DMS 273 treated with DMSO at 0.1 percent for 48 hours (cell line): ENCODE data around the gene RICTOR.

Experiments used
- DNase-seq: peaks from one replicate; lab custom pipeline; 2025; lab: John Stamatoyannopoulos, UW

Gene RICTOR, protein sequence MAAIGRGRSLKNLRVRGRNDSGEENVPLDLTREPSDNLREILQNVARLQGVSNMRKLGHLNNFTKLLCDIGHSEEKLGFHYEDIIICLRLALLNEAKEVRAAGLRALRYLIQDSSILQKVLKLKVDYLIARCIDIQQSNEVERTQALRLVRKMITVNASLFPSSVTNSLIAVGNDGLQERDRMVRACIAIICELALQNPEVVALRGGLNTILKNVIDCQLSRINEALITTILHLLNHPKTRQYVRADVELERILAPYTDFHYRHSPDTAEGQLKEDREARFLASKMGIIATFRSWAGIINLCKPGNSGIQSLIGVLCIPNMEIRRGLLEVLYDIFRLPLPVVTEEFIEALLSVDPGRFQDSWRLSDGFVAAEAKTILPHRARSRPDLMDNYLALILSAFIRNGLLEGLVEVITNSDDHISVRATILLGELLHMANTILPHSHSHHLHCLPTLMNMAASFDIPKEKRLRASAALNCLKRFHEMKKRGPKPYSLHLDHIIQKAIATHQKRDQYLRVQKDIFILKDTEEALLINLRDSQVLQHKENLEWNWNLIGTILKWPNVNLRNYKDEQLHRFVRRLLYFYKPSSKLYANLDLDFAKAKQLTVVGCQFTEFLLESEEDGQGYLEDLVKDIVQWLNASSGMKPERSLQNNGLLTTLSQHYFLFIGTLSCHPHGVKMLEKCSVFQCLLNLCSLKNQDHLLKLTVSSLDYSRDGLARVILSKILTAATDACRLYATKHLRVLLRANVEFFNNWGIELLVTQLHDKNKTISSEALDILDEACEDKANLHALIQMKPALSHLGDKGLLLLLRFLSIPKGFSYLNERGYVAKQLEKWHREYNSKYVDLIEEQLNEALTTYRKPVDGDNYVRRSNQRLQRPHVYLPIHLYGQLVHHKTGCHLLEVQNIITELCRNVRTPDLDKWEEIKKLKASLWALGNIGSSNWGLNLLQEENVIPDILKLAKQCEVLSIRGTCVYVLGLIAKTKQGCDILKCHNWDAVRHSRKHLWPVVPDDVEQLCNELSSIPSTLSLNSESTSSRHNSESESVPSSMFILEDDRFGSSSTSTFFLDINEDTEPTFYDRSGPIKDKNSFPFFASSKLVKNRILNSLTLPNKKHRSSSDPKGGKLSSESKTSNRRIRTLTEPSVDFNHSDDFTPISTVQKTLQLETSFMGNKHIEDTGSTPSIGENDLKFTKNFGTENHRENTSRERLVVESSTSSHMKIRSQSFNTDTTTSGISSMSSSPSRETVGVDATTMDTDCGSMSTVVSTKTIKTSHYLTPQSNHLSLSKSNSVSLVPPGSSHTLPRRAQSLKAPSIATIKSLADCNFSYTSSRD (N-terminal part only)

DNA sequence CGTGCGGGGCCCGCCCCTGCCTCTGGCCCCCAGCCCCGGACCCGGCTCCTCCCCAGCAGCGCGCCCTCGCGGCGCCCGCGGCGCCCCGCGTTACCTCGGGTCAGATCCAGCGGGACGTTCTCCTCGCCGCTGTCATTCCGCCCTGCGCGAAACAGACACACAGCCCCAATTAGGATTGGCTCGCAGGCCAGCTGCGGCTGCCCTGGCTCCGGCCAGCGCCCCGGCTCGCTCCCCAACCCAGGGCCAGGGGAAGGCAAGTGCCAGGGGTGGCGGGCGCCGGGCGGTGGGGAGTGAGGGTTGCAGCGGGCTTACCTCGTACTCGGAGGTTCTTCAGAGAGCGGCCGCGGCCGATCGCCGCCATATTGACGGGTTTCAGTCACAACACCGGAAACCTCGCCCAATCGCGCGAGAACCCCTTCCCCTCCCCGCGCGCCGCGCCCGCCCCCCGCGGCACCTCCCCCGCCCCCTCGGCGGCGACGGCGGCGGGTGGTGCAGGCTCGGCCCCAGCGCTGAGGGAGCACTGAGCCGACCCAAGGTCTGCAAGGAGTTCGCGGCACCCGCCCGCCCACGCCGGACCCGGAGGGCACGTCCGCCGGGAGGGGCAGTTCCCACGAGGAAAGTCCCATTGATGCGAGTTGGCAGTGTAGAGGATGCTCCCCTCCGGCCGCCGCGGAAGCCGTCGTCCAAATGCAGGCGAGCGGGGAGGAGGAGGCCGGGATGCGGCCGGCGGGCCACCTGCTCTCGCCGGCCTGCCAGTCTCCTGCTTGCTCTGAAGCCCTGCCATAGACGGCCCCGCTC lies at the start of gene RICTOR:
Gene RICTOR (minus strand): TSS at position 383 of the 798 bp plus-strand sequence. CDS start 22 bp downstream, at position 361.
- peak; percentile 54 for DNase-seq

DNA sequence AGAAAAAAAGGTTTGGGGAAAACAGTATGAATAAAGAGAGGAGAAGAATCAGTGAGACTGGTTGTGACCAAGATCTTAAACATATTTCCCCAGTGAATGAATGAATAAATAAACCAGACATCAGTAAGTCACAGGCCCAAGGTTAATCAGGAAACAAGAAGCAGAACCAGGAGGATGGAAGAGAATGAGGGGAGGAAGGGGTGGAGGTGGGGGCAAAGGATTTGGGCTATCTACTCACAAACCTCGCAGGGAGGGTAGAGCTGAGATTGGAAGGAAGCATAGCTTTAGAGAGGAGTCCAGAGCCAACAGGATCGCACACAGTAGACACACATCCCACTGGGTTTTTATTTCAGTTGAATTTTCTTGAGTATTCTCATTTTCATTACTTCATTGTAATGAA lies 47.7 kb upstream of the RICTOR start:
- no peak for DNase-seq

DNA sequence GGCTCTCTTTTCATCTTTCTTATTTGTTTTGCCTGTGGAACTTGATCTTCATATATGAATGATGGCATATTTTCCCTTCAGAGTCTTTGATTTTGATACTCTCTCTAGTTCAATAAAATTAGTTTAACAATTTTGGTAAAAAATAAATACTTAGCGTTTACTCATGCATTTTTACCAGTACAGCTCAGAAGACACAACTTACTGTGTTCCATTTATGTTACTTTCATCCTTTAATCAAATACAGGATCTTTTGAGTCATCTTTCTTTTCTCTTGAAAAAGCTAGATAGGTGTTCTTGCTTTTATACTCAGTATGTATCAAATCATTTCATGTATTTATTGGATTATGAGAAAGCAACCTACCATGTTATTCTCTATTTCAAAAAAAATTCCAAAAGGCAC lies 47.1 kb upstream of the RICTOR start:
- no peak for DNase-seq

DNA sequence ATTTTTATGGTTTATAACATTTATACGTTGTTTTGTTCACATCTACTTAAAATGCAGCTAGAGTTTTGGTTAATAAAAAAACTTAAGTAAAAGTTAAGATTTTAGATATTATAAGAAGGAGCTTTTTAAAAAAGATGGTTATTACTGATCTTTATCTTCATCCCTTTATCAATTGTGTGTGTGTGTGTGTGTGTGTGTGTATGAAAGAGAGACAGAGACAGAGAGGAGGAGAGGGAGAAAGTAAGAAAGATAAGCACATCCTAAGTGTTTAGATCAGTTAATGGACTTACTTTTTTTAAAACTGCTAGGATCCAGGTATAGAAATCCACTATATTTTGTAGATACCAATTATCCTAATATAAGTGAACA lies 45.8 kb upstream of the RICTOR start:
- DNase-seq, result no peak

DNA sequence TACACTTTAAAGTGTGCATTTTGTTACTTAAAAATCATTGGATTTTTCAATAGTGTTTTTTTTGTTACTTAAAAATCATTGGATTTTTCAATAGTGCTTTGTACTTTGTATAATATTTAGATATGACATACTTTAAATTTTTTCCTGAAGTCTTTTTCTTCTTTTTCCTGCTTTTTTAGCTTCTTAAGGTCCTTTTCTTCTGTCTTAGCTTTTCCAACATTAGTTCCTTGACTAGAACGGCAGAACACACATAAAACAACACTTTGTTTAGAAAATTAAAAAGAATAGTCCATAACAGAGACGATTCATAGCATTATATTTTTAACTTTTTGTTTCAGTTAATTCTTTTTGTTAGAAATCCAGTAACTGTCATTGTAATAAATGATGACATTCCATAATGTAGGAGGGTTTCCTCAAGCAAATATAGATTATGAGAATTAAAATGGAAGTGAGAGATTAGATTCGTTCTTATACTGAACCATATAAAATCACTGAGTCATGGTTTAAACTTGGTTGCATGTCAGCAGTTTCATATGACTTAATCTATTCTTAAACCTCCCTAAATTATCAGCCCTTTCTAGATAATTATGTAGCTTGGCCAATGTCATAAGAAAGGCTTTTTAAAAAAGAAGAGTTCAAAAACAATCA lies 45.3 kb upstream of the RICTOR start:
- no peak for DNase-seq

DNA sequence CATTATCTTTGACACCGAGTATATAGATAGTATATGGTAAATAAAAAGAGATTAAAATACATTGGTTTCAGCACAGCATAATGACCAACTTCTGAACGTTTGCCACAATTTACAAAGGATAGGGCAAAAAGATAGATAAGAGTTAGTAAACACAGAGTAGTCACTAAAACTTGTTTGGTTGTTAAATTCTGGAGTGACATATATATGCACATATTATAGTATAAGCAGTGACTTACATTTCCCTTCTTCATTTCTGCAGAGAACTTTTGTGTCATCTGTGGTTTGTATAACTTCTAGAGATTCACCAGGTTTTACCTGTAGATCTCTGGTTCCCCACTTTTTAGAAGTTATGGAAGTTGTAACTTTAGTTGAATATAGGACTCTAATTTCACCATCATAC lies 44.4 kb upstream of the RICTOR start:
- no peak for DNase-seq

DNA sequence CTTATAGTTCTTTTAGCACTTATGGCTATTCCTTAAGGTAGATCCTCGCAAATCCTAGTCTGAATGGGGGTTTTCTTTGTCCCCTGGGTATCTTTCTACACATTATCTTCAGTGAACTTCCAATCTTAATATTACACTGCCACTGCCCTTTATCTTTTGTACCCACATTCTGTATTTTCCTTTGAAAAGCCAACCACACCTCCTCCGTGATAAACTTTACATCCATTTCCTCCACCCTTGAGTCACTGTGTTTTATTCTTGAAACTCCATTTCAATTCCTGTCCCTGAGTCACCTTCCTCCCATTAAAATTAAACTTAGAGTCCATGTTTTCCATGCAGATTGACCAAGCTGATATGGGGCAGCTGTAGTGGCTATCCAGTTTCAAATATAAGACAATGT lies 43.2 kb upstream of the RICTOR start:
- no peak for DNase-seq

DNA sequence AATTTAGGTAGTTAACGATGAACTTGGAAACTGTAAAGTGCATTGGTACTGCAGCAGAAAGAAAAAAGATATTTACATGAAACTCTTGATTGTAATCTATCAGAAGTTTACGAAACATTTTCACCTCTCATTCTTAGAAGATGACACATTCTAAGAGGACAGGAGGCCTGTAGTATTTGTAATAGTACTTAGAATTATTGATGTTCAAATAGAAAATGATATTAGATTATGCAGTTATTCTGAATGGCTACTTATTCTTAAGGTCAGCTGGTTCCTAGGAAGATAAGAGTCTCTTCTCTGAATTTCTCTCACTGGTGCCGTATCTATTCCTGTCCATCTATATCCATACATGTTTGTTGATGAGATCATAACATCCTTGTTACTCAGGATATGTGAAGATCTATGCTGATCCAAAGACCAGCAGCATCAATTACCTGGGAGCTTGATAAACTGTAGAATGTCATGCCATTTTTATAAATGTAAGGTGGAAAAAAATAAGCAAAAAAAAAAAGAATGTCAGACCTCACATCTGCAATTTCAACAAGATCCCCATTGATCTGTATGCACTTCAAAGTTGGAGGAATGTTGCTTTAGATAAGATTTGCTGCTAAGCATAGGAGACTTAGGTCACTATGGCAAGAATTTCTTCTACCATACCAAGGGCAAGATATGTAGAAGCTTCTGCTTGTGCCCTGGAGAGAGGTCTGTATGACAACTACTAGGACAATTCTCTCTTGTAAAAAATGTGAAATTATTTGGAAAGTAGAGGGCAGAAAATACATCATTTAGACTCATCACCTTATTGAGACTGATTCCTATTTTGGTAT lies 42.4 kb upstream of the RICTOR start:
- no peak for DNase-seq

DNA sequence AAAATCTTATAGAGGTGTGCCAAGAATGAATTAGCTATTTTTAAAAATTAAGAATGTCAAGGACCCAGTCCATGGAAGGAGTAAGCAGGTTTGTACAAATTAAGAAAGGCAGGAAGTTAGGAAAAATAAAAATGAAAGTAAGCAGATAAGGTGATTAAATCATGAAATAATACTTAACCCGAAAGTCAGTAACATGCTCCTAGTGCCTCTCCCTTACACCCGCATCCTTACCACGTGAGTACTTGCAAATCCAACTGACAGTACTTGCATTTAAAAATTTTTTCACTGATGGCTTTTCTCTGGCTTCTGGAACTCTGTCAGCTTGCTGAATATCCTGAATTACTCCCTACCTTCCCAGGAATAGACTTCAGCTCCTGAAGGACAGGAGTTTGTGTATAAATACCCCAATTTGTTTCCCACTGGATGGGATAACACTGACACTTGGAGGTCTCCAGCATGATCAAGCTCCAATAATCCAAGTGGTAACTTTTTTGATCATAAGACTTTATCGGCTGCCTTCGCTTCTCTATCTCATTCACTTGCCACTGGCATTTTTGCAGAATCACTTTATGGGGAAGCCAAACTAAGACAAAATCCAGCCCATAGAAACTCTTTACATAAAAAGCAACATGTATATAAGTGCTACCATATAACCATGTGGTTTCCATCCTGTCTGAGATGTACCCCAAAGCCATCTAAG lies 41.6 kb upstream of the RICTOR start:
- no peak for DNase-seq

DNA sequence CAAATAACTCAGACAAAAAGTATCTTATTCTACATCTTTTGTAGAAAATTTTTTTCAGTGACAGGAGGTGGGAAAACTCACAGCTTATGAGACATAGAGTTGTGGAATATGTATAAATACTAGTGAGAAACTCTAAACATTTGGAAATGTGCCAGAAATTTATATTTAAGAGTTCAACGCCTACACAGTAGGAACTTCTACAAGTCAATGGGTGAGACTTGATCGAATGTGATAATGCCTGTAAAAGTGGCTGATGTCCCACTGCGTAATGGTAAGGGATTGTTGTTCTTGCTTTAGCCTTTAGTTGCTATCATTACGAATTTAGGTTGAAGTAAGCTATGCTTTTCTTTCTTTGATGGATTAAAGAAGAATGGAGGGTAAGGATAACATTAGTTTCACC lies 40.0 kb upstream of the RICTOR start:
- DNase-seq, result no peak

DNA sequence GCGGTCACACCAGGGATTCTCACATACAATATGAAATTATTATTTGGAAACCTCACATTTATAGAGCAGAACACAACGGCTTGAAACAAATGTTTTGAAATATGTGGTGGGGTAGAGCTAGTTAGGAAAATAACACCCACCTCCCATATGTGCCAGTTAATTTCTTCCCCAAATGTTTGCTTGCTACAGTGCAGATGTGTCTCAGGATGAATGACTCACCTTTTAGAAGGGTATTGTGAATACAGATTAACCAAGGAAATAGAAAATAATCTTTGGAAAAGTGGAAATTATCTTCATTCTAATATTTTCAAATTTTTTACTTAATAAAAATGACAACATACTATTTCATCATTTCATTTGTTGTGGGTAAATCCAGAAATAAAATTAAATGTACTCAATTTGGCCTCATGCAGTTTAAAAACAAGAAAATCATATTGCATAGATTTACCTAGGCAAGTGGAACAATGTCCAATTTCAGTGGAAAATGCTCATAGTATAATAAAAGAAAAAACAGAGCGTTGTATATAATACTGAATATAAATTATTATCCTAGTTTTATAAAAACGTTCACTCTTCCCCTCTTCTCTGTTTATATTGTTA lies 39.3 kb upstream of the RICTOR start:
- DNase-seq, result no peak

DNA sequence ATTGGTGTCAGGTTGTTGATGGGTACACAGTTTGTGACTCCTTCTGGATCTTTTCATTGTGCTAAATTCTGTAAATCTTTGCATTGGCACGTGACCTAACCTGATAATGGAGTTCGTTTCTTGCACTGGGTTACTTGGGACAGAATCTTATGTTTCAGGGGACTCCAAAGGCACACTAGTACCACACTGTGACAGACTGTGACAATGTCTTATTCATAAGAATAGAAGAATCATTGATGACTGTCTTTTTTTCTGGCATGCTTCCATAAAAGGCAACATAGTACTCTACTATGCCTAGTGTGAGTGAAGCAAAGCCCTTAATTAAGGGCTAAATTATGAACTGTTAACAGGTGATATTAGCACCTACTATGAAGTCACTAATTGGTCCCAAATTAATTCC lies 35.4 kb upstream of the RICTOR start:
- DNase-seq, result no peak

DNA sequence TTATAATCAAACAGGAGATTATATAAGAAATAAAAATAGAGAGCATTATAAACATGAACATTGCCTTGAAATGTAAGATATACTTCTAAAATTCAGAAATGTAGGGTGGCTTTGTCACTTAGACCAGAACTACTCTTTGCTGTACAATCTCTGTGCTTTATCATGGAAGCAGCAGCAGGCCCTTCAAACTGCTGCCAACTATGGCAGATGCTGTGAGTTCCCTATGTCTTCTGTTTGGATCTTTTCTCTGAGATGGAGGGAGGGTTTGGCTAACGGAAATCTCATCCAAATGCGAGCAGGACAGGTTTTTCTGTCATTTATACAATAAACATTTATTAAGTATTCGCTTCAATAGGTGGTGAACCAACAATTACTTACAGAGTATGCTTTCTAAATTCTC lies 34.8 kb upstream of the RICTOR start:
- peak; percentile 7 for DNase-seq

DNA sequence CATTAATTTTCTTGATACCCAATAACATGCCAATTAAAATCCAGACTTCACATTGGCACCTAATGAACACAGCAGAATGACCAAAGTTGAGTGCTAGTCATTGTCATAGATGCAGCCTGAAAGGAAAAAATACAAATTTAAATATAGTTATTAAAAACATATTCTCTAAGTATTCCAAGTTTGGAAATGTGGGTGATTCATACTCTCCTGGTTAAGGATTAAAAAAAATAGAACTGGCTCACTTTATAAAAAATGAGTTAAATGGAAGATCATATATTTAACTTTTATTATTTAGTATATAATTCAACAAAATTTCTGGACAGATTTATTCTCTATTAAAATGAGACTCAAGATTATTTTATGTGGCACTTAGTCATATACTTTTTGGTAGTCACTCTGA lies 33.2 kb upstream of the RICTOR start:
- DNase-seq, result no peak

DNA sequence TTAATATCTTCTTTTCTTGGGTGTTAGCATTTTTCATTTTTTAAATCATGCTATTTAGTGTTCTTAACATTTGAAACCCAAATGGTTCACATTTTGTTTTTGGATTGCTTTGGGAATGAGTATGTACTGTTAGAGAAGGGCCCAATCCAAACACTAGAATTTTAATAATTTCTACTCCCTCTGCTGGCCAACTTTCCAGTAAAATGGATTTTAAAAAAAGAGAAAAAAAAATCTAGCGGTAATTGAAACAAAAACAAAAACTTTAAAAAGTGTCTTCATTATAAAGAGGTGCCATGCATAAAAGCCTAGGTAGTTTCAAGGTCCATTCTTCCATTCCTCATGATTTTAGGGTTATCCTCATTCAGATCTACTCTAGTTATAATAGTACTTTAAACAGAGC lies 32.1 kb upstream of the RICTOR start:
- no peak for DNase-seq

DNA sequence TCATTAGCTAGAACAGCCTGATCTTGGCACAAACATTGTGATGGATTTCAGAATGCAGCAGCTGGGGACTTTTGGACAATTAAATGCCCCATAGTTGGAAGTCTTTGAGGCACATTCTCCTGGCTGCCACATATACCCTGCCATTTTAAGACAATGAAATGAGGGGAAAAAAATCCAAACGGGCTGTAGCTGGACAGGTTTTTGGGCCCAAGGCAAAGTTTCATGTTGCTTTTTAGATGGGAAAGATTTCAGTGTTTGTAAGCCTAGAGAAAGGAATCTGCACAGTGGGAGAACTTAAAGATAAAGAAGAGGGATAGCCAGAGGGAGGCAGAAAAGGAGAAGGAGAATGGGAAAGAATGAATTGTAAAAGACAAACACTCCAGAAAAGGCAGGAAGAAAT lies 30.0 kb upstream of the RICTOR start:
- no peak for DNase-seq

DNA sequence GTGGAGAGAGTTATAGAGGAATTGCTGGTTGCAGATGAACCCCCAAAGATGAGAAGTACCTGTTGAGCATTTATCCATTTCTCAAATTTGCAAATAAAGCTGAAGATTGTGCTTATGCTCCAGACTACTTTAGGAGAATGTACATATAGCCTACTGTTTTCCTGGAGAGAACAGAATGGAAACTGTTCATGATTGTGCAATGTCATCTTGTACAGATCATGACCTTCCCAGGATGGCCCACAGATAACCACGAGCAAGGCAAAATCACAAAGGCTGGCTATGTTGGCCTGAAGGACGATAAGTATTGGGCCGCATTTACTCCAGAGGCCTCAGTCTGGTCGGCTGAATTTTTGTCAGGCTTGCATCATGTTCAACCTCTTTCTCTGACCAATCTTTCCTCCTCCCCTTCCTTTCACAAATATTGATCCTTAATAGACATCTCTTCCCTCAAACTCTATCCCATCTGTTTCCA lies 28.5 kb upstream of the RICTOR start:
- no peak for DNase-seq

DNA sequence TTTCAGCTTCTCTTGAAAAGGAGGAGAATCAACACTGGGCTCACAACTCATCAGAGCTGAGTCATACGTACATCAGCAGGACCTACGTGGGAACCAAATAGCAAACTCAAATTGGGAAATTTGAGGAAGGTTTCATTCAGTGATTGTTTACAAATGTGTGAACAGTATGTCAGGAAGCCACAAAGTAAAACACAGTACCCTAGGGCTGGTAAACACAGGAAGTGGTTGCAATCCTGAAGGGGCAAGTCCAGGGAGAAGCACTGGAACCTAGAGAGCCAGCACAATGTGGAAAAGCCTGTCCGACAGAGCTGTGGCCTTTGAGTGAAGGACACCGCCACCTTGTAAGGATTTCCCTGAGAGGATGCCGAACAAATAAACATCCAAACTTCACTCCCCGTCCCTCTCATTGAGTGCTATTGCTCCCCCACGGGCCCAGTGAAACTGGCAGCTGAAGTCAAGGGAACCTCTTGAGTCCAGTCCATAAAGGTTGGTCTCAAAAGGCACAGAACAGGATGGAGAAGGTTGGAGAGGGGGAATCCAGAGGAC lies 26.7 kb upstream of the RICTOR start:
- no peak for DNase-seq
